Measurements from ENCODE around the gene SEC14L2. TPM values are rescaled to one million over a fixed set of nuclear protein-coding genes. Genes with fewer than 3 reads are reported as not detected.

SEC14L2 gene
- total and polyA plus RNA-seq, 4 donors, result 6.5 to 110 (median 49.6) TPM

DNA sequence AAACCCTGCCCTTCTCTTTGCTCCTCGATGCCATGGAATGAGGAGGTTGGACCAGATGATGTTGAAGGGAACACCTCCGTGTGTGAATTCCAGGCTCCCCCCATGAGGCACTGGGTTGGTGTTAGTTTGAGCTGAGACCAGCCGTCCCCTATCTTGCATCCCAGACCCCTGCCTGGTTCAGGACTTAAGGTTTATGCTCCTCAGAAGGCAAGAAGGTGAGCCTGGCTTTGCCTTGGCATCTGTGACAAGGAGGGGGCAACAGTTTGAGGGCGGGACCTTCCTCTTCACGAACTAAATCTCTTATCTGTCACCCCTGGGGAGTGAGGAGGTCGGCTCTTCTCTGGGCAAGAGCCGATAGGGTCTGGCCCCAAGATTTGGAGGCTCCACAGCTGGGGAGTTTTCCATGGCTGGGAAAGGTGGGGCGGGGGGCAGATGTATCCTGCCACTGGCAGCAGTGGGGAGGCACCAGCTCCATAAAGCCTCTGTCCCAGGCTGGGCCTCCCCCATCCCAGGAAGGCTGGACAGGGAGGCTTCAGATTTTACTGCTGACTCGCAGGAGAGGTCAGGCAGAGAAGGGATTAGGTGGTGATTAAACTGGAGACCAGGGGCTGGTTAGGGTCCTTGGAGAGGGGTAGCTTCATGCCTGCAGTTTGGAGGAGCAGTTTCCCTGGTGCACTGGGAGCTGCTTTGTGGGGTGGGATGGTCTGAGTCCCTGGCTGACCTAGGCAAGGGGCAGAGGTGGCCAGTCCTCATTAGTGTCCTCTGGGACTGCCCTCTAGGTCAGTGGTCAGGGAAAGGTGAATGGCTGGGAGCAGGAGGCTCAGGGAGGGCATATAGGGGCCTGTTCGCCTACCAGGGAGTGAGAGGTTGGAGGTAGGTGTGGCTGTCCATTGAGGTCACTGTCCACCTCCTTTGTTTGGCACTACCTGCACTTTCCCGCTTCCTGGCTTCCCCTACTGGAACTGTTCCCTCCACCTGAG lies 1.1 kb downstream of the SEC14L2 start:
- H3K9me3 ChIP-seq (ENCODE audit: control insufficient read depth in 4 of 4, low read length in 3 of 4), result no peaks in the 10 kb centered on the region
- no peaks in the 10 kb centered on the region for H3K27me3 ChIP-seq (ENCODE audit: control insufficient read depth in 4 of 4, insufficient read depth in 4 of 4, low read length in 3 of 4)
- peak; percentile 78 for TF ChIP-seq REST (IDR thresholded peaks at IDR 0.05)
- peak; percentile 98 for TF ChIP-seq NR2F2 (IDR thresholded peaks at IDR 0.05)
- TF ChIP-seq YY1 (IDR thresholded peaks at IDR 0.05), result peak; percentile 83
- TF ChIP-seq FOXA1 (IDR thresholded peaks at IDR 0.05), result peak; percentile 46
- TF ChIP-seq RAD21 (IDR thresholded peaks at IDR 0.05), result peak; percentile 27 to 60
- peak; percentile 99 for TF ChIP-seq HNF4A (conservative IDR thresholded peaks at IDR 0.05)
- TF ChIP-seq, protein P1, sequence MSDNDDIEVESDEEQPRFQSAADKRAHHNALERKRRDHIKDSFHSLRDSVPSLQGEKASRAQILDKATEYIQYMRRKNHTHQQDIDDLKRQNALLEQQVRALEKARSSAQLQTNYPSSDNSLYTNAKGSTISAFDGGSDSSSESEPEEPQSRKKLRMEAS (IDR thresholded peaks at IDR 0.05), result peak; percentile 67
- peak; percentile 49 for TF ChIP-seq TAF1 (conservative IDR thresholded peaks at IDR 0.05)
- peak in 1 of 2 donors; percentile 41 for TF ChIP-seq EGR1 (IDR thresholded peaks at IDR 0.05; ENCODE audit: low read depth in 2 of 2)
- peak; percentile 71 for TF ChIP-seq ZBTB33 (IDR thresholded peaks at IDR 0.05)
- peak; percentile 97 for TF ChIP-seq HNF4G (IDR thresholded peaks at IDR 0.05)
- peak; percentile 63 for TF ChIP-seq ATF3 (IDR thresholded peaks at IDR 0.05)
- TF ChIP-seq GABPA (IDR thresholded peaks at IDR 0.05 in 1 of 2, conservative IDR thresholded peaks at IDR 0.05 in 1 of 2), result no peak
- TF ChIP-seq, protein P2, sequence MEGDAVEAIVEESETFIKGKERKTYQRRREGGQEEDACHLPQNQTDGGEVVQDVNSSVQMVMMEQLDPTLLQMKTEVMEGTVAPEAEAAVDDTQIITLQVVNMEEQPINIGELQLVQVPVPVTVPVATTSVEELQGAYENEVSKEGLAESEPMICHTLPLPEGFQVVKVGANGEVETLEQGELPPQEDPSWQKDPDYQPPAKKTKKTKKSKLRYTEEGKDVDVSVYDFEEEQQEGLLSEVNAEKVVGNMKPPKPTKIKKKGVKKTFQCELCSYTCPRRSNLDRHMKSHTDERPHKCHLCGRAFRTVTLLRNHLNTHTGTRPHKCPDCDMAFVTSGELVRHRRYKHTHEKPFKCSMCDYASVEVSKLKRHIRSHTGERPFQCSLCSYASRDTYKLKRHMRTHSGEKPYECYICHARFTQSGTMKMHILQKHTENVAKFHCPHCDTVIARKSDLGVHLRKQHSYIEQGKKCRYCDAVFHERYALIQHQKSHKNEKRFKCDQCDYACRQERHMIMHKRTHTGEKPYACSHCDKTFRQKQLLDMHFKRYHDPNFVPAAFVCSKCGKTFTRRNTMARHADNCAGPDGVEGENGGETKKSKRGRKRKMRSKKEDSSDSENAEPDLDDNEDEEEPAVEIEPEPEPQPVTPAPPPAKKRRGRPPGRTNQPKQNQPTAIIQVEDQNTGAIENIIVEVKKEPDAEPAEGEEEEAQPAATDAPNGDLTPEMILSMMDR (IDR thresholded peaks at IDR 0.05; ENCODE audit: low read depth, low read length, missing input control), result no peak
- TF ChIP-seq FOXA2 (IDR thresholded peaks at IDR 0.05), result no peak
- peak; percentile 93 for TF ChIP-seq SP1 (IDR thresholded peaks at IDR 0.05)
- peak; percentile 100 for TF ChIP-seq RXRA (IDR thresholded peaks at IDR 0.05)
- peak in 1 of 2 donors; percentile 83 for TF ChIP-seq JUND (IDR thresholded peaks at IDR 0.05)
- peak overlapping the region; percentile 68 to 77 for H3K9ac ChIP-seq (ENCODE audit: low read depth in 1 of 2, low read length in 2 of 2)
- peak overlapping the region; percentile 83 to 88 (median 87) for H3K4me3 ChIP-seq (ENCODE audit: low read depth in 1 of 3, low read length in 3 of 3)
- peak overlapping the region; percentile 78 to 85 for H3K27ac ChIP-seq (ENCODE audit: low read depth in 1 of 2, low read length in 2 of 2)
- 13% methylated on average over 11 of the region's 11 CpGs for WGBS
- DNase-seq (ENCODE audit: low spot score), result peak; percentile 67
- H3K36me3 ChIP-seq (ENCODE audit: control insufficient read depth in 4 of 4, insufficient read depth in 3 of 4, low read depth in 1 of 4, low read length in 3 of 4), result peaks cover 0 to 5% (median 0%) of the 10 kb centered on the region in 4 donors
- peaks cover 3 to 71% (median 60%) of the 10 kb centered on the region in 4 donors for H3K4me1 ChIP-seq (ENCODE audit: control insufficient read depth in 4 of 4, insufficient read depth in 4 of 4, low read length in 3 of 4)
